ENCODE data around the gene CAVIN1.
A peak's percentile ranks its signal among the peaks of the same experiment; 100 is the strongest.
"Not testable (repeated sequence)": the region's sequence is repeated elsewhere in the genome, so short reads cannot be mapped to it uniquely, and the experiment has no call there.

CAVIN1 gene

GRCh38 chr17:42456223-42457106 lies 33.4 kb upstream of the CAVIN1 start:
- Histone ChIP-seq H2BK5ac (ENCODE audit: low read depth, low read length, poor library complexity) (no peak overlapping the region), H3K4me1 (ENCODE audit: control insufficient read depth in 1 of 2, insufficient read depth in 2 of 2, low read length in 2 of 2) (peaks cover 3 to 6% of the 10 kb centered on the region in 2 experiments), H3K79me1 (ENCODE audit: low read length) (peaks cover 6% of the 10 kb centered on the region), H2AK5ac (ENCODE audit: low read length) (no peak overlapping the region), H3K23ac (ENCODE audit: low read length) (no peak overlapping the region), H2AFZ (ENCODE audit: insufficient read depth, low read length, poor library complexity) (no peak overlapping the region), H2BK12ac (ENCODE audit: low read length) (no peak overlapping the region), H3K4me3 (ENCODE audit: low read depth, low read length) (no peak overlapping the region), H2BK120ac (ENCODE audit: insufficient read depth, low read length, poor library complexity) (no peak overlapping the region), H4K8ac (ENCODE audit: low read depth, low read length) (peak overlapping the region; percentile 49), H3K36me3 (ENCODE audit: control insufficient read depth in 1 of 2, insufficient read depth in 2 of 2, low read length in 2 of 2) (peaks cover under 1 to 2% of the 10 kb centered on the region in 2 experiments), H3K9me3 (ENCODE audit: insufficient read depth, low read depth, low read length) (no peaks in the 10 kb centered on the region), H3K27me3 (ENCODE audit: insufficient read depth, low read length) (no peaks in the 10 kb centered on the region), H3K27ac (ENCODE audit: low read depth, low read length) (no peak overlapping the region), H3K18ac (ENCODE audit: low read length) (no peak overlapping the region), H3K9ac (ENCODE audit: low read length) (no peak overlapping the region), H3K79me2 (ENCODE audit: control insufficient read depth, insufficient read depth, low read length, poor library complexity) (peaks cover 3% of the 10 kb centered on the region), H3K4me2 (ENCODE audit: low read length) (no peak overlapping the region), H4K12ac (ENCODE audit: low read depth, low read length) (no peak overlapping the region), H4K91ac (ENCODE audit: low read depth, low read length) (no peak overlapping the region), H3K4ac (ENCODE audit: low read depth, low read length) (no peak overlapping the region), H3K14ac (ENCODE audit: low read length) (no peak overlapping the region)
- no peak for DNase-seq
- WGBS (ENCODE audit: extremely low coverage, insufficient coverage, insufficient read length), result no CpG with 5 or more reads among the region's 5 CpGs

GRCh38 chr17:42454987-42455386 lies 31.9 kb upstream of the CAVIN1 start:
- not testable (repeated sequence) for H3K14ac ChIP-seq (ENCODE audit: low read length); H3K23ac ChIP-seq (ENCODE audit: low read length); H3K4me2 ChIP-seq (ENCODE audit: low read length); H3K18ac ChIP-seq (ENCODE audit: low read length); H3K79me2 ChIP-seq (ENCODE audit: control insufficient read depth, insufficient read depth, low read length, poor library complexity); H3K9me3 ChIP-seq (ENCODE audit: insufficient read depth, low read depth, low read length); H2BK12ac ChIP-seq (ENCODE audit: low read length); H2AK5ac ChIP-seq (ENCODE audit: low read length); H2BK120ac ChIP-seq (ENCODE audit: insufficient read depth, low read length, poor library complexity); H3K36me3 ChIP-seq (ENCODE audit: control insufficient read depth in 1 of 2, insufficient read depth in 2 of 2, low read length in 2 of 2); H4K8ac ChIP-seq (ENCODE audit: low read depth, low read length); H4K12ac ChIP-seq (ENCODE audit: low read depth, low read length); H3K4me3 ChIP-seq (ENCODE audit: low read depth, low read length); H2AFZ ChIP-seq (ENCODE audit: insufficient read depth, low read length, poor library complexity); H3K4ac ChIP-seq (ENCODE audit: low read depth, low read length); H4K91ac ChIP-seq (ENCODE audit: low read depth, low read length); DNase-seq; H3K27me3 ChIP-seq (ENCODE audit: insufficient read depth, low read length); H3K4me1 ChIP-seq (ENCODE audit: control insufficient read depth in 1 of 2, insufficient read depth in 2 of 2, low read length in 2 of 2); H3K27ac ChIP-seq (ENCODE audit: low read depth, low read length); H3K79me1 ChIP-seq (ENCODE audit: low read length); H2BK5ac ChIP-seq (ENCODE audit: low read depth, low read length, poor library complexity); H3K9ac ChIP-seq (ENCODE audit: low read length)
- WGBS (ENCODE audit: extremely low coverage, insufficient coverage, insufficient read length), result no CpG with 5 or more reads among the region's 6 CpGs

- no CpG with 5 or more reads among the region's 2 CpGs for WGBS (ENCODE audit: extremely low coverage, insufficient coverage, insufficient read length)
- no peak overlapping the region for H3K27ac ChIP-seq (ENCODE audit: low read depth, low read length)
- H3K9me3 ChIP-seq (ENCODE audit: insufficient read depth, low read depth, low read length), result no peaks in the 10 kb centered on the region
- H3K4me1 ChIP-seq (ENCODE audit: control insufficient read depth in 1 of 2, insufficient read depth in 2 of 2, low read length in 2 of 2), result no peaks in the 10 kb centered on the region
- no peak overlapping the region for H3K23ac ChIP-seq (ENCODE audit: low read length)
- no peak overlapping the region for H2AK5ac ChIP-seq (ENCODE audit: low read length)
- no peak overlapping the region for H3K18ac ChIP-seq (ENCODE audit: low read length)
- no peak for DNase-seq
- no peak overlapping the region for H4K12ac ChIP-seq (ENCODE audit: low read depth, low read length)
- H3K14ac ChIP-seq (ENCODE audit: low read length), result no peak overlapping the region
- no peak overlapping the region for H2AFZ ChIP-seq (ENCODE audit: insufficient read depth, low read length, poor library complexity)
- H3K79me2 ChIP-seq (ENCODE audit: control insufficient read depth, insufficient read depth, low read length, poor library complexity), result no peaks in the 10 kb centered on the region
- H3K4me3 ChIP-seq (ENCODE audit: low read depth, low read length), result no peak overlapping the region
- H2BK120ac ChIP-seq (ENCODE audit: insufficient read depth, low read length, poor library complexity), result no peak overlapping the region
- H4K91ac ChIP-seq (ENCODE audit: low read depth, low read length), result no peak overlapping the region
- H2BK5ac ChIP-seq (ENCODE audit: low read depth, low read length, poor library complexity), result no peak overlapping the region
- H3K9ac ChIP-seq (ENCODE audit: low read length), result no peak overlapping the region
- no peak overlapping the region for H2BK12ac ChIP-seq (ENCODE audit: low read length)
- peaks cover under 1% of the 10 kb centered on the region for H3K79me1 ChIP-seq (ENCODE audit: low read length)
- no peak overlapping the region for H4K8ac ChIP-seq (ENCODE audit: low read depth, low read length)
- no peak overlapping the region for H3K4me2 ChIP-seq (ENCODE audit: low read length)
- H3K27me3 ChIP-seq (ENCODE audit: insufficient read depth, low read length), result no peaks in the 10 kb centered on the region
- no peak overlapping the region for H3K4ac ChIP-seq (ENCODE audit: low read depth, low read length)
- H3K36me3 ChIP-seq (ENCODE audit: control insufficient read depth in 1 of 2, insufficient read depth in 2 of 2, low read length in 2 of 2), result no peaks in the 10 kb centered on the region
Measured at GRCh38 chr17:42453439-42453838, 30.4 kb upstream of the CAVIN1 start.

- H3K79me1 ChIP-seq (ENCODE audit: low read length); H4K12ac ChIP-seq (ENCODE audit: low read depth, low read length); H3K14ac ChIP-seq (ENCODE audit: low read length); H3K9ac ChIP-seq (ENCODE audit: low read length); H3K36me3 ChIP-seq (ENCODE audit: control insufficient read depth in 1 of 2, insufficient read depth in 2 of 2, low read length in 2 of 2); H4K91ac ChIP-seq (ENCODE audit: low read depth, low read length); H3K4ac ChIP-seq (ENCODE audit: low read depth, low read length); DNase-seq; H3K4me1 ChIP-seq (ENCODE audit: control insufficient read depth in 1 of 2, insufficient read depth in 2 of 2, low read length in 2 of 2); H2BK5ac ChIP-seq (ENCODE audit: low read depth, low read length, poor library complexity); H2AK5ac ChIP-seq (ENCODE audit: low read length); H2AFZ ChIP-seq (ENCODE audit: insufficient read depth, low read length, poor library complexity); H3K23ac ChIP-seq (ENCODE audit: low read length); H3K79me2 ChIP-seq (ENCODE audit: control insufficient read depth, insufficient read depth, low read length, poor library complexity); H2BK120ac ChIP-seq (ENCODE audit: insufficient read depth, low read length, poor library complexity); H3K9me3 ChIP-seq (ENCODE audit: insufficient read depth, low read depth, low read length); H3K27ac ChIP-seq (ENCODE audit: low read depth, low read length); H3K4me2 ChIP-seq (ENCODE audit: low read length); H4K8ac ChIP-seq (ENCODE audit: low read depth, low read length); H2BK12ac ChIP-seq (ENCODE audit: low read length); H3K4me3 ChIP-seq (ENCODE audit: low read depth, low read length); H3K27me3 ChIP-seq (ENCODE audit: insufficient read depth, low read length); H3K18ac ChIP-seq (ENCODE audit: low read length): not testable (repeated sequence)
- WGBS (ENCODE audit: extremely low coverage, insufficient coverage, insufficient read length), result no CpG with 5 or more reads among the region's 5 CpGs
Measured at GRCh38 chr17:42451270-42451669, 28.2 kb upstream of the CAVIN1 start.

Measured in trophoblast cell (in vitro differentiated cells and primary cell).